ENCODE data around the gene NHERF1.

DNA sequence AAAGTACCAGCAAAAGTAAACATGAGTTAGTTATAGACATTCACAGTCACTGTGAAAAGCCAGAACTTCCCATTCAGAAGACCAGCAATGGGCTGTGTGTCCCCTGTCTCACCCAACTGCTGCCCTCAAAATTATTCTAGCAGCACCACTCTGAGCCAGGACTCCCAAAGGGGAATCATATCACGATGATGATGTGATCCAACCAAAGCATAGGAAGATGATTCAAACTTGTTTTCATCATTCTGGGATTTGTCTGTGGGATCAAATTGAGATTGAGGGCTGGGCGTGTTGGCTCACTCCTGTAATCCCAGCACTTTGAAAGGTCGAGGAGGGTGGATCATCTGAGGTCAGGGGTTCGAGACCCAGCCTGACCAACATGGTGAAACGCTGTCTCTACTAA lies 34.1 kb downstream of the NHERF1 start:
- TF ChIP-seq ZFP36 (IDR thresholded peaks at IDR 0.05; ENCODE audit: borderline replicate concordance, low read depth, low read length, partially characterized antibody) = no peak
- TF ChIP-seq GABPB1 (CRISPR knock-in tag; IDR thresholded peaks at IDR 0.05) = no peak
- no peak for TF ChIP-seq TARDBP (CRISPR knock-in tag; IDR thresholded peaks at IDR 0.05)
- TF ChIP-seq, protein P1, sequence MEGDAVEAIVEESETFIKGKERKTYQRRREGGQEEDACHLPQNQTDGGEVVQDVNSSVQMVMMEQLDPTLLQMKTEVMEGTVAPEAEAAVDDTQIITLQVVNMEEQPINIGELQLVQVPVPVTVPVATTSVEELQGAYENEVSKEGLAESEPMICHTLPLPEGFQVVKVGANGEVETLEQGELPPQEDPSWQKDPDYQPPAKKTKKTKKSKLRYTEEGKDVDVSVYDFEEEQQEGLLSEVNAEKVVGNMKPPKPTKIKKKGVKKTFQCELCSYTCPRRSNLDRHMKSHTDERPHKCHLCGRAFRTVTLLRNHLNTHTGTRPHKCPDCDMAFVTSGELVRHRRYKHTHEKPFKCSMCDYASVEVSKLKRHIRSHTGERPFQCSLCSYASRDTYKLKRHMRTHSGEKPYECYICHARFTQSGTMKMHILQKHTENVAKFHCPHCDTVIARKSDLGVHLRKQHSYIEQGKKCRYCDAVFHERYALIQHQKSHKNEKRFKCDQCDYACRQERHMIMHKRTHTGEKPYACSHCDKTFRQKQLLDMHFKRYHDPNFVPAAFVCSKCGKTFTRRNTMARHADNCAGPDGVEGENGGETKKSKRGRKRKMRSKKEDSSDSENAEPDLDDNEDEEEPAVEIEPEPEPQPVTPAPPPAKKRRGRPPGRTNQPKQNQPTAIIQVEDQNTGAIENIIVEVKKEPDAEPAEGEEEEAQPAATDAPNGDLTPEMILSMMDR (CRISPR knock-in tag; IDR thresholded peaks at IDR 0.05) = no peak
- no peak for TF ChIP-seq HMGXB4 (CRISPR knock-in tag; IDR thresholded peaks at IDR 0.05; ENCODE audit: borderline replicate concordance in 1 of 2, low read depth in 1 of 2)
